ENCODE measurements around the gene RRP1. TPM values are rescaled to one million over a fixed set of nuclear protein-coding genes. Genes with fewer than 3 reads are reported as not detected.

RRP1 gene
- total and polyA plus RNA-seq, 3 experiments from 2014 or later: 21.8 to 93.4 (median 87.4) TPM

GRCh38 chr21:43768868-43769167 lies 20.6 kb upstream of the RRP1 start:
- no peaks in the 10 kb centered on the region for H3K27me3 Mint-ChIP-seq
- Histone ChIP-seq H3K4me3 (ENCODE audit: low read length) (no peak overlapping the region), H3K27me3 (ENCODE audit: insufficient read depth, low read length, poor library complexity, severe bottlenecking) (no peaks in the 10 kb centered on the region), H3K27ac (ENCODE audit: low read depth, low read length) (peak overlapping the region; percentile 75), H3K9me3 (ENCODE audit: low read length) (no peaks in the 10 kb centered on the region), H3K36me3 (ENCODE audit: insufficient read depth, low read length) (no peaks in the 10 kb centered on the region), H3K4me1 (ENCODE audit: insufficient read depth, low read length) (no peaks in the 10 kb centered on the region)
- H3K9me3 Mint-ChIP-seq: no peaks in the 10 kb centered on the region
- POLR2A ChIA-PET: no interaction called here
- H3K27ac Mint-ChIP-seq: no peak overlapping the region
- peaks cover under 1 to 9% (median 6%) of the 10 kb centered on the region in 3 donors for H3K4me1 Mint-ChIP-seq
- H3K4me3 Mint-ChIP-seq: no peak overlapping the region
- peaks cover 1 to 19% (median 8%) of the 10 kb centered on the region in 3 donors for H3K36me3 Mint-ChIP-seq
- CTCF ChIA-PET: interaction anchor here (1.1 kb wide), 1 partner anchor 39 kb away, joined by 3 read pairs; no protein-coding TSS in a partner anchor
- DNase-seq: no peak

- H3K36me3 Mint-ChIP-seq: peaks cover 1 to 25% (median 8%) of the 10 kb centered on the region in 3 donors
Measured at GRCh38 chr21:43769325-43769958, 19.9 kb upstream of the RRP1 start.

GRCh38 chr21:43770066-43770655 lies 19.2 kb upstream of the RRP1 start:
- Mint-ChIP-seq H3K36me3 (peaks cover 1 to 29% (median 8%) of the 10 kb centered on the region in 3 donors), H3K27me3 (no peaks in the 10 kb centered on the region), H3K27ac (no peak overlapping the region), H3K9me3 (no peaks in the 10 kb centered on the region), H3K4me3 (no peak overlapping the region), H3K4me1 (peaks cover 7 to 22% (median 16%) of the 10 kb centered on the region in 3 donors)
- peaks cover 8% of the 10 kb centered on the region for H3K4me1 ChIP-seq (ENCODE audit: insufficient read depth, low read length)
- H3K27me3 ChIP-seq (ENCODE audit: insufficient read depth, low read length, poor library complexity, severe bottlenecking): no peaks in the 10 kb centered on the region
- H3K4me3 ChIP-seq (ENCODE audit: low read length): no peak overlapping the region
- ChIA-PET CTCF (interaction anchor here (1.1 kb wide), 1 partner anchor 40 kb away, joined by 3 read pairs; no protein-coding TSS in a partner anchor), POLR2A (no interaction called here)
- no peak for DNase-seq
- H3K36me3 ChIP-seq (ENCODE audit: insufficient read depth, low read length): no peaks in the 10 kb centered on the region
- no peak overlapping the region for H3K27ac ChIP-seq (ENCODE audit: low read depth, low read length)
- no peaks in the 10 kb centered on the region for H3K9me3 ChIP-seq (ENCODE audit: low read length)

More at GRCh38 chr21:43769325-43769958, 19.9 kb upstream of the RRP1 start:
- no peak for DNase-seq
- ChIA-PET POLR2A (no interaction called here), CTCF (interaction anchor here (1.1 kb wide), 1 partner anchor 40 kb away, joined by 3 read pairs; no protein-coding TSS in a partner anchor)
- Histone ChIP-seq H3K36me3 (ENCODE audit: insufficient read depth, low read length) (no peaks in the 10 kb centered on the region), H3K4me1 (ENCODE audit: insufficient read depth, low read length) (peaks cover 1% of the 10 kb centered on the region), H3K27me3 (ENCODE audit: insufficient read depth, low read length, poor library complexity, severe bottlenecking) (no peaks in the 10 kb centered on the region), H3K4me3 (ENCODE audit: low read length) (no peak overlapping the region), H3K9me3 (ENCODE audit: low read length) (no peaks in the 10 kb centered on the region), H3K27ac (ENCODE audit: low read depth, low read length) (no peak overlapping the region)
- no peaks in the 10 kb centered on the region for H3K9me3 Mint-ChIP-seq
- H3K4me1 Mint-ChIP-seq: peaks cover 5 to 15% (median 10%) of the 10 kb centered on the region in 3 donors
- no peak overlapping the region for H3K27ac Mint-ChIP-seq
- H3K4me3 Mint-ChIP-seq: no peak overlapping the region
- no peaks in the 10 kb centered on the region for H3K27me3 Mint-ChIP-seq

- H3K4me3 ChIP-seq (ENCODE audit: low read length): no peak overlapping the region
- CTCF ChIA-PET: interaction anchor here (0.7 kb wide), 1 partner anchor 18 kb away, joined by 3 read pairs; no protein-coding TSS in a partner anchor
- Mint-ChIP-seq H3K36me3 (peaks cover 1 to 36% (median 8%) of the 10 kb centered on the region in 3 donors), H3K27ac (peak overlapping the region in 1 of 8 donors; percentile 23), H3K4me1 (peaks cover 13 to 29% (median 22%) of the 10 kb centered on the region in 3 donors), H3K4me3 (peak overlapping the region in 1 of 7 donors; percentile 67), H3K9me3 (no peaks in the 10 kb centered on the region), H3K27me3 (no peaks in the 10 kb centered on the region)
- DNase-seq: no peak
- peaks cover 12% of the 10 kb centered on the region for H3K4me1 ChIP-seq (ENCODE audit: insufficient read depth, low read length)
- no peaks in the 10 kb centered on the region for H3K27me3 ChIP-seq (ENCODE audit: insufficient read depth, low read length, poor library complexity, severe bottlenecking)
- no peaks in the 10 kb centered on the region for H3K36me3 ChIP-seq (ENCODE audit: insufficient read depth, low read length)
- no peaks in the 10 kb centered on the region for H3K9me3 ChIP-seq (ENCODE audit: low read length)
- POLR2A ChIA-PET: no interaction called here
- no peak overlapping the region for H3K27ac ChIP-seq (ENCODE audit: low read depth, low read length)
Measured at GRCh38 chr21:43771199-43771675, 18.1 kb upstream of the RRP1 start.

GRCh38 chr21:43771698-43772424 lies 17.5 kb upstream of the RRP1 start:
- Mint-ChIP-seq H3K9me3 (no peaks in the 10 kb centered on the region), H3K36me3 (peaks cover 1 to 36% (median 8%) of the 10 kb centered on the region in 3 donors), H3K27me3 (no peaks in the 10 kb centered on the region), H3K4me1 (peaks cover 13 to 29% (median 22%) of the 10 kb centered on the region in 3 donors), H3K4me3 (peak overlapping the region in 1 of 7 donors; percentile 67), H3K27ac (peak overlapping the region in 2 of 8 donors; percentile 4 to 23)
- Histone ChIP-seq H3K36me3 (ENCODE audit: insufficient read depth, low read length) (no peaks in the 10 kb centered on the region), H3K4me1 (ENCODE audit: insufficient read depth, low read length) (peaks cover 12% of the 10 kb centered on the region), H3K27ac (ENCODE audit: low read depth, low read length) (no peak overlapping the region), H3K4me3 (ENCODE audit: low read length) (no peak overlapping the region), H3K9me3 (ENCODE audit: low read length) (no peaks in the 10 kb centered on the region), H3K27me3 (ENCODE audit: insufficient read depth, low read length, poor library complexity, severe bottlenecking) (no peaks in the 10 kb centered on the region)
- POLR2A ChIA-PET: no interaction called here
- CTCF ChIA-PET: interaction anchor here (0.7 to 1.6 kb wide), 2 partner anchors 17 to 18 kb away, joined by 3 to 4 read pairs; partner anchors contain the start of gene RRP1
- no peak for DNase-seq

- no peaks in the 10 kb centered on the region for H3K27me3 Mint-ChIP-seq
- H3K4me1 Mint-ChIP-seq: peaks cover 13 to 29% (median 22%) of the 10 kb centered on the region in 3 donors
- no peak overlapping the region for H3K4me3 ChIP-seq (ENCODE audit: low read length)
- peaks cover 12% of the 10 kb centered on the region for H3K4me1 ChIP-seq (ENCODE audit: insufficient read depth, low read length)
- H3K27ac Mint-ChIP-seq: no peak overlapping the region
- DNase-seq: no peak
- no peaks in the 10 kb centered on the region for H3K9me3 ChIP-seq (ENCODE audit: low read length)
- H3K36me3 Mint-ChIP-seq: peaks cover 1 to 36% (median 8%) of the 10 kb centered on the region in 3 donors
- no peak overlapping the region for H3K4me3 Mint-ChIP-seq
- ChIA-PET POLR2A (no interaction called here), CTCF (interaction anchor here (1.6 kb wide), 1 partner anchor 17 kb away, joined by 4 read pairs; the partner anchor contains the start of gene RRP1)
- no peaks in the 10 kb centered on the region for H3K36me3 ChIP-seq (ENCODE audit: insufficient read depth, low read length)
- H3K27ac ChIP-seq (ENCODE audit: low read depth, low read length): no peak overlapping the region
- H3K27me3 ChIP-seq (ENCODE audit: insufficient read depth, low read length, poor library complexity, severe bottlenecking): no peaks in the 10 kb centered on the region
- no peaks in the 10 kb centered on the region for H3K9me3 Mint-ChIP-seq
Measured at GRCh38 chr21:43772425-43772821, 17.0 kb upstream of the RRP1 start.

- Mint-ChIP-seq H3K27ac (peak overlapping the region in 3 of 8 donors; percentile 5 to 83 (median 50)), H3K9me3 (no peaks in the 10 kb centered on the region), H3K27me3 (no peaks in the 10 kb centered on the region), H3K4me1 (peaks cover 26 to 45% (median 33%) of the 10 kb centered on the region in 3 donors), H3K4me3 (peak overlapping the region; percentile 69 to 97 (median 90)), H3K36me3 (peaks cover 1 to 36% (median 8%) of the 10 kb centered on the region in 3 donors)
- ChIA-PET CTCF (no interaction called here), POLR2A (interaction anchor here (0.7 to 1.0 kb wide), 3 partner anchors 9 to 1305 kb away, joined by 3 to 13 read pairs (median 3); no protein-coding TSS in a partner anchor)
- Histone ChIP-seq H3K27ac (ENCODE audit: low read depth, low read length) (no peak overlapping the region), H3K27me3 (ENCODE audit: insufficient read depth, low read length, poor library complexity, severe bottlenecking) (no peaks in the 10 kb centered on the region), H3K4me3 (ENCODE audit: low read length) (no peak overlapping the region), H3K36me3 (ENCODE audit: insufficient read depth, low read length) (no peaks in the 10 kb centered on the region), H3K4me1 (ENCODE audit: insufficient read depth, low read length) (peaks cover 25% of the 10 kb centered on the region), H3K9me3 (ENCODE audit: low read length) (no peaks in the 10 kb centered on the region)
- DNase-seq: no peak
Measured at GRCh38 chr21:43774163-43774562, 15.2 kb upstream of the RRP1 start.
